GM12878 (cell line): ENCODE results near the gene PIK3C2B. TPM values are rescaled to one million over a fixed set of nuclear protein-coding genes. Genes with fewer than 3 reads are reported as not detected.

ENCODE experiments used
- ATAC-seq: fragments of 200-7000 bp; cut with Tn5 transposase; 3 replicates; pipeline ENCODE4 v1.9.1; 2020; ENCODE audit warnings: mild to moderate bottlenecking, moderate library complexity
- BruUV-seq: library from RNA; stranded (reverse); fragments of 400-500 nt; replicated peaks from 2 replicates; lab custom pipeline; 2021; lab: Mats Ljungman, UMichigan
- CTCF ChIA-PET: fragments of 300-600 bp; sonication (Branson Sonifier 250); formaldehyde crosslinking; extraction: SDS; loops from one replicate; lab custom pipeline; 2021; ENCODE audit warnings: inconsistent platforms; lab: Yijun Ruan, JAX
- POLR2A ChIA-PET: fragments of 350-600 bp; formaldehyde crosslinking; extraction: SDS; loops from one replicate; lab custom pipeline; 2021; ENCODE audit warnings: inconsistent platforms; lab: Charles Lee
- RAD21 ChIA-PET: fragments of 300-600 bp; sonication (Branson Sonifier 250); formaldehyde crosslinking; loops from one replicate; lab custom pipeline; 2023; ENCODE audit warnings: antibody characterized with exemption; ENCODE audit not compliant: unreplicated experiment; lab: Charles Lee
- SMC1A ChIA-PET: fragments of 300-600 bp; sonication (Branson Sonifier 250); formaldehyde crosslinking; loops from one replicate; lab custom pipeline; 2023; ENCODE audit not compliant: unreplicated experiment, uncharacterized antibody; lab: Charles Lee
- DNase-seq: peaks from one replicate; pipeline ENCODE4 v3.0.0-alpha.2; 2011; ENCODE audit warnings: low read depth, low spot score
- FAIRE-seq: peaks from 3 replicates; lab custom pipeline; 2011; peaks lifted over from hg19 to GRCh38; lab: Jason Lieb, UNC
- H2AFZ ChIP-seq: 2 replicates; pipeline ENCODE4 v1.6.0; 2011; ENCODE audit warnings: low read depth, low read length, control low read depth; ENCODE audit not compliant: control insufficient read depth
- H3K27ac ChIP-seq: 2 replicates; pipeline ENCODE4 v1.5.1; 2011; ENCODE audit warnings: control low read depth; ENCODE audit not compliant: control insufficient read depth, insufficient read depth
- H3K27me3 ChIP-seq, 2 experiments: replicated peaks in 1 of 2; 2 replicates each; pipeline versions ENCODE4 v1.6.0 to v1.6.1; 2011; ENCODE audit warnings: low read length in 1 of 2; ENCODE audit not compliant: control insufficient read depth in 2 of 2, insufficient read depth in 2 of 2
- H3K36me3 ChIP-seq, 2 experiments: 2 replicates each; pipeline ENCODE4 v1.5.1; 2011; ENCODE audit warnings: low read length in 1 of 2; ENCODE audit not compliant: control insufficient read depth in 2 of 2, insufficient read depth in 2 of 2
- H3K4me1 ChIP-seq: 2 replicates; pipeline ENCODE4 v1.6.1; 2011; ENCODE audit warnings: mild to moderate bottlenecking, low read length, moderate library complexity, mixed read lengths; ENCODE audit not compliant: control insufficient read depth, insufficient read depth
- H3K4me2 ChIP-seq: 2 replicates; pipeline ENCODE4 v1.6.0; 2011; ENCODE audit warnings: control low read depth; ENCODE audit not compliant: control insufficient read depth, insufficient read depth
- H3K4me3 ChIP-seq: fragments of 200-600 bp; sonication (generic); 2 replicates; pipeline ENCODE4 v1.5.1; 2016
- H3K79me2 ChIP-seq: 2 replicates; pipeline ENCODE4 v1.6.0; 2011; ENCODE audit warnings: low read length; ENCODE audit not compliant: control insufficient read depth, insufficient read depth
- H3K9ac ChIP-seq: 2 replicates; pipeline ENCODE4 v1.8.0; 2011; ENCODE audit warnings: low read length, control low read depth, mixed read lengths; ENCODE audit not compliant: control insufficient read depth, insufficient read depth
- H3K9me3 ChIP-seq: replicated peaks from 3 replicates; pipeline ENCODE4 v1.5.1; 2011; ENCODE audit warnings: mild to moderate bottlenecking, low read length; ENCODE audit not compliant: control insufficient read depth, insufficient read depth
- H4K20me1 ChIP-seq: 2 replicates; pipeline ENCODE4 v1.6.0; 2011; ENCODE audit not compliant: control insufficient read depth, insufficient read depth
- CBX3 ChIP-seq: fragments of 200-600 bp; sonication (generic); IDR thresholded peaks from 2 replicates; pipeline ENCODE4 v1.6.1; 2016; ENCODE audit warnings: low read depth, borderline replicate concordance
- ELK1 ChIP-seq: IDR thresholded peaks from 2 replicates; pipeline ENCODE4 v1.6.1; 2012; ENCODE audit warnings: low read depth, low read length, improper control_type of control experiment
- EP300 ChIP-seq, 2 experiments: fragments of 150-350 bp in 1 of 2; IDR thresholded peaks; 2 replicates each; pipeline ENCODE4 v1.6.1; 2011 to 2012; ENCODE audit warnings: low read depth in 2 of 2, low read length in 2 of 2, borderline replicate concordance in 1 of 2, improper control_type of control experiment in 1 of 2, inconsistent platforms in 1 of 2; ENCODE audit not compliant: control insufficient read depth in 1 of 2
- FOS ChIP-seq: IDR thresholded peaks from 3 replicates; pipeline ENCODE4 v1.6.1; 2011; ENCODE audit warnings: borderline replicate concordance; ENCODE audit not compliant: insufficient read length; ENCODE audit errors: extremely low read depth
- FOXM1 ChIP-seq: IDR thresholded peaks from 2 replicates; pipeline ENCODE4 v1.6.1; 2012; ENCODE audit warnings: low read depth, mild to moderate bottlenecking, inconsistent platforms, low read length, moderate library complexity
- MYC ChIP-seq: IDR thresholded peaks from 2 replicates; pipeline ENCODE4 v1.6.1; 2011; ENCODE audit warnings: mild to moderate bottlenecking, low read length, moderate library complexity, inconsistent platforms; ENCODE audit not compliant: insufficient read depth, insufficient replicate concordance, insufficient read length, severe bottlenecking
- PAX5 ChIP-seq: IDR thresholded peaks from 2 replicates; pipeline ENCODE4 v1.6.1; 2011; ENCODE audit warnings: low read depth, low read length, borderline replicate concordance
- SREBF1 ChIP-seq: IDR thresholded peaks from 2 replicates; pipeline ENCODE4 v1.6.1; 2012; ENCODE audit warnings: mild to moderate bottlenecking, low read length
- ZBED1 ChIP-seq: IDR thresholded peaks from 2 replicates; pipeline ENCODE4 v1.6.1; 2016; ENCODE audit warnings: borderline replicate concordance
- ZBTB33 ChIP-seq: fragments of 450-650 bp; IDR thresholded peaks from 2 replicates; pipeline ENCODE4 v1.6.1; 2017; ENCODE audit warnings: mild to moderate bottlenecking
- ZBTB4 ChIP-seq: fragments of 450-650 bp; formaldehyde crosslinking; IDR thresholded peaks from 2 replicates; pipeline ENCODE4 v1.4.0; 2022; ENCODE audit warnings: mild to moderate bottlenecking, moderate library complexity
- ZNF622 ChIP-seq: fragments of 450-650 bp; IDR thresholded peaks from 2 replicates; pipeline ENCODE4 v1.6.1; 2017; ENCODE audit warnings: mild to moderate bottlenecking, inconsistent platforms
- WGBS: methylation state at CpG from one replicate; pipeline ENCODE4 v1.1.6; 2016; ENCODE audit warnings: low lambda C conversion rate; ENCODE audit not compliant: insufficient replicate concordance, insufficient coverage; ENCODE audit errors: missing lambda C conversion rate; 5-methylcytosine and 5-hydroxymethylcytosine counted together
- in situ Hi-C: fragments of 300-500 bp; cut with MboI; formaldehyde crosslinking; loops from 9 replicates; pipeline ENCODE4 v1.14.3; 2018; ENCODE audit warnings: mixed read lengths
- intact Hi-C: fragments of 100-400 bp; cut with micrococcal nuclease; formaldehyde crosslinking; loops from one replicate; pipeline ENCODE4 v1.14.2; 2022; ENCODE audit not compliant: unreplicated experiment
- polyA plus RNA-seq, 11 experiments: library from polyadenylated mRNA; depleted of rRNA in 4 of 11; unstranded in 6 of 11; stranded (reverse) in 5 of 11; fragments of >200 nt; fragmentation: Nextera tagmentation in 4 of 11; fragmentation: Illumina TruSeq in 1 of 11; extraction: Ambion mirVana in 4 of 11; extraction: Trizol in 1 of 11; gene quantifications; 1 replicate in 1 of 11; 2 replicates in 10 of 11; pipeline versions ENCODE4 v1.2.1 to v1.2.3, GENCODE V29; 2011 to 2016; ENCODE audit warnings: inconsistent platforms in 2 of 11, missing spikeins in 2 of 11, low read depth in 1 of 11
- total RNA-seq, 4 experiments: library from RNA; depleted of rRNA in 3 of 4; stranded (reverse); fragments of >200 nt in 3 of 4; fragmentation: Illumina TruSeq in 1 of 4; extraction: Trizol in 1 of 4; gene quantifications; 2 replicates each; pipeline versions ENCODE4 v1.2.1 to v1.2.3, GENCODE V29; 2013 to 2021

The PIK3C2B gene
- total and polyA plus RNA-seq, 10 of the 15 experiments (the other 5 are each of a cell fraction or from before 2014, with no cell fraction given): 2.2 to 38.1 (median 11.4) TPM

- TF ChIP-seq SREBF1: no peak
These were observed 38.8 kb downstream of the PIK3C2B start (continued) for GRCh38 chr1:204455831-204456145.

- Histone ChIP-seq H3K4me1 (peaks cover 17% of the 10 kb centered on the region), H3K4me2 (no peak overlapping the region), H3K9ac (no peak overlapping the region), H3K27ac (no peak overlapping the region), H3K27me3 (no peaks in the 10 kb centered on the region), H4K20me1 (no peaks in the 10 kb centered on the region), H3K9me3 (no peaks in the 10 kb centered on the region), H3K36me3 (peaks cover 0 to 6% of the 10 kb centered on the region in 2 experiments; a peak in 3 of 4 replicates), H3K4me3 (no peak overlapping the region), H3K79me2 (no peaks in the 10 kb centered on the region), H2AFZ (no peak overlapping the region)
- intact Hi-C loops (no loop called here), in situ Hi-C loops (no loop called here)
- ChIA-PET SMC1A (interaction anchor here (1.0 to 33.8 kb wide), 7 partner anchors 8 to 48 kb away, joined by 3 to 939 read pairs (median 10); partner anchors contain the start of gene PIK3C2B), CTCF (interaction anchor here (0.8 to 51.8 kb wide), 4 partner anchors 9 to 35 kb away, joined by 3 to 2021 read pairs (median 4); partner anchors contain the start of gene PIK3C2B), POLR2A (interaction anchor here (0.5 to 3.1 kb wide), 4 partner anchors 24 to 60 kb away, joined by 3 to 41 read pairs (median 6); partner anchors contain the start of gene PIK3C2B), RAD21 (interaction anchor here (0.7 to 13.8 kb wide), 3 partner anchors 11 to 42 kb away, joined by 3 to 441 read pairs (median 3); partner anchors contain the start of gene PIK3C2B)
- BruUV-seq: no TSS peak
- FAIRE-seq (no peak), DNase-seq (no peak), ATAC-seq (no peak)
- WGBS: 88% methylated on average over 15 of the region's 18 CpGs
- TF ChIP-seq FOXM1: no peak
- no peak for TF ChIP-seq ELK1
- no peak for TF ChIP-seq EP300 (IDR thresholded peaks at IDR 0.05; ENCODE audit: borderline replicate concordance in 1 of 2, control insufficient read depth in 1 of 2, low read depth in 2 of 2, low read length in 2 of 2)
- no peak for TF ChIP-seq ZBTB4 (CRISPR knock-in tag)
- no peak for TF ChIP-seq CBX3
- no peak for TF ChIP-seq ZBTB33
- no peak for TF ChIP-seq ZNF622
- TF ChIP-seq MYC: no peak
- TF ChIP-seq PAX5: no peak
- TF ChIP-seq ZBED1: no peak
- no peak for TF ChIP-seq FOS
These were observed 39.4 kb downstream of the PIK3C2B start for GRCh38 chr1:204455063-204455830.
